Measurements from ENCODE around the gene MRTFA.
"Not testable (repeated sequence)": the region's sequence is repeated elsewhere in the genome, so short reads cannot be mapped to it uniquely, and the experiment has no call there.

Gene MRTFA

GRCh38 chr22:40636380-40637182, at the start of gene MRTFA:
MRTFA (minus strand) TSS chr22:40636719.
- DNase-seq (ENCODE audit: low read depth), result peak; percentile 99
- H3K4me3 ChIP-seq (ENCODE audit: low read depth, low read length), result peak within 1 kb of the TSS; percentile 82

- no peak for DNase-seq (ENCODE audit: low read depth)
- no peak overlapping the region for H3K4me3 ChIP-seq (ENCODE audit: low read depth, low read length)
Measured at GRCh38 chr22:40685406-40685805, 48.9 kb upstream of the MRTFA start.

- no peak for DNase-seq (ENCODE audit: low read depth)
- H3K4me3 ChIP-seq (ENCODE audit: low read depth, low read length), result no peak overlapping the region
Measured at GRCh38 chr22:40684728-40685127, 48.2 kb upstream of the MRTFA start.

GRCh38 chr22:40681451-40681850, 44.9 kb upstream of the MRTFA start:
- H3K4me3 ChIP-seq (ENCODE audit: low read depth, low read length), result no peak overlapping the region
- no peak for DNase-seq (ENCODE audit: low read depth)

GRCh38 chr22:40680819-40681183, 44.3 kb upstream of the MRTFA start:
- no peak for DNase-seq (ENCODE audit: low read depth)
- H3K4me3 ChIP-seq (ENCODE audit: low read depth, low read length), result no peak overlapping the region

- DNase-seq (ENCODE audit: low read depth), result no peak
- peak overlapping the region; percentile 51 for H3K4me3 ChIP-seq (ENCODE audit: low read depth, low read length)
Measured at GRCh38 chr22:40679964-40680818, 43.7 kb upstream of the MRTFA start.

- H3K4me3 ChIP-seq (ENCODE audit: low read depth, low read length), result peak within 1 kb of the TSS; percentile 51
- DNase-seq (ENCODE audit: low read depth), result no peak
Measured at GRCh38 chr22:40679249-40679963, 42.9 kb upstream of the MRTFA start, which contains the start of gene MCHR1. MCHR1 (plus strand) TSS chr22:40679484; CDS start chr22:40679653, 169 bp downstream.

GRCh38 chr22:40678493-40679248, 42.2 kb upstream of the MRTFA start:
- H3K4me3 ChIP-seq (ENCODE audit: low read depth, low read length), result peak overlapping the region; percentile 51
- DNase-seq (ENCODE audit: low read depth), result no peak

GRCh38 chr22:40676644-40677043, 40.1 kb upstream of the MRTFA start:
- no peak for DNase-seq (ENCODE audit: low read depth)

GRCh38 chr22:40676166-40676565, 39.6 kb upstream of the MRTFA start:
- H3K4me3 ChIP-seq (ENCODE audit: low read depth, low read length); DNase-seq (ENCODE audit: low read depth): not testable (repeated sequence)

More at GRCh38 chr22:40676644-40677043, 40.1 kb upstream of the MRTFA start:
- no peak overlapping the region for H3K4me3 ChIP-seq (ENCODE audit: low read depth, low read length)

GRCh38 chr22:40674274-40674673, 37.8 kb upstream of the MRTFA start:
- no peak overlapping the region for H3K4me3 ChIP-seq (ENCODE audit: low read depth, low read length)

GRCh38 chr22:40673017-40673416, 36.5 kb upstream of the MRTFA start:
- no peak overlapping the region for H3K4me3 ChIP-seq (ENCODE audit: low read depth, low read length)
- no peak for DNase-seq (ENCODE audit: low read depth)

More at GRCh38 chr22:40674274-40674673, 37.8 kb upstream of the MRTFA start:
- DNase-seq (ENCODE audit: low read depth), result no peak

- no peak overlapping the region for H3K4me3 ChIP-seq (ENCODE audit: low read depth, low read length)
- DNase-seq (ENCODE audit: low read depth), result no peak
Measured at GRCh38 chr22:40671796-40672360, 35.4 kb upstream of the MRTFA start.

- DNase-seq (ENCODE audit: low read depth), result no peak
- no peak overlapping the region for H3K4me3 ChIP-seq (ENCODE audit: low read depth, low read length)
Measured at GRCh38 chr22:40671369-40671768, 34.9 kb upstream of the MRTFA start.

GRCh38 chr22:40670058-40670457, 33.5 kb upstream of the MRTFA start:
- no peak for DNase-seq (ENCODE audit: low read depth)
- no peak overlapping the region for H3K4me3 ChIP-seq (ENCODE audit: low read depth, low read length)

- DNase-seq (ENCODE audit: low read depth), result peak; percentile 67
- H3K4me3 ChIP-seq (ENCODE audit: low read depth, low read length), result no peak overlapping the region
Measured at GRCh38 chr22:40668611-40669411, 32.3 kb upstream of the MRTFA start.

- H3K4me3 ChIP-seq (ENCODE audit: low read depth, low read length), result no peak overlapping the region
- DNase-seq (ENCODE audit: low read depth), result peak; percentile 72
Measured at GRCh38 chr22:40666151-40666848, 29.8 kb upstream of the MRTFA start.

All from skeletal muscle cell (primary cell).